Panc1 (cell line): ENCODE data around the gene ZFR2. TPM values are rescaled to one million over a fixed set of nuclear protein-coding genes. Genes with fewer than 3 reads are reported as not detected.

ENCODE experiments used
- ATAC-seq: fragments of 200-7000 bp; cut with Tn5 transposase; 2 replicates; pipeline ENCODE4 v1.9.1; 2020; ENCODE audit warnings: mild to moderate bottlenecking, moderate library complexity
- BruUV-seq: library from RNA; stranded (reverse); fragments of 400-500 nt; replicated peaks from 2 replicates; lab custom pipeline; 2021; lab: Mats Ljungman, UMichigan
- CTCF ChIA-PET: fragments of 300-600 bp; sonication (Branson Sonifier 250); formaldehyde crosslinking; loops from one replicate; lab custom pipeline; 2022; ENCODE audit warnings: antibody characterized with exemption; lab: Charles Lee
- POLR2A ChIA-PET: fragments of 300-600 bp; sonication (Branson Sonifier 250); formaldehyde crosslinking; loops from one replicate; lab custom pipeline; 2022; ENCODE audit warnings: antibody characterized with exemption; lab: Charles Lee
- DNase-seq: peaks from one replicate; pipeline ENCODE4 v3.0.0-alpha.2; 2010; ENCODE audit warnings: low read depth, low spot score
- H3K27ac ChIP-seq: 2 replicates; pipeline ENCODE4 v1.5.1; 2011; ENCODE audit warnings: mild to moderate bottlenecking, low read length, inconsistent platforms
- H3K27me3 ChIP-seq: fragments of 200-500 bp; sonication (Bioruptor generic); 2 replicates; pipeline ENCODE4 v1.6.0; 2014; ENCODE audit warnings: low read length, inconsistent platforms; ENCODE audit not compliant: control insufficient read depth, insufficient read depth
- H3K36me3 ChIP-seq: fragments of 200-500 bp; sonication (Bioruptor generic); 2 replicates; pipeline ENCODE4 v1.5.1; 2014; ENCODE audit warnings: inconsistent platforms, mild to moderate bottlenecking, low read length, moderate library complexity; ENCODE audit not compliant: control insufficient read depth, insufficient read depth
- H3K4me1 ChIP-seq: 2 replicates; pipeline ENCODE4 v1.5.1; 2011; ENCODE audit warnings: inconsistent platforms, mild to moderate bottlenecking, low read length, moderate library complexity; ENCODE audit not compliant: control insufficient read depth, insufficient read depth
- H3K4me3 ChIP-seq, 2 experiments: 2 replicates each; pipeline ENCODE4 v1.5.1; 2011 to 2012; ENCODE audit warnings: low read depth in 2 of 2, low read length in 2 of 2, mild to moderate bottlenecking in 2 of 2, inconsistent platforms in 1 of 2, moderate library complexity in 1 of 2
- H3K9me3 ChIP-seq: fragments of 200-500 bp; sonication (Bioruptor generic); 2 replicates; pipeline ENCODE4 v1.5.1; 2014; ENCODE audit warnings: low read depth, mild to moderate bottlenecking, inconsistent platforms, low read length, moderate library complexity; ENCODE audit not compliant: control insufficient read depth, insufficient read depth
- POLR2AphosphoS5 ChIP-seq: IDR thresholded peaks from 2 replicates; pipeline ENCODE4 v1.6.1; 2012; ENCODE audit warnings: mild to moderate bottlenecking, low read depth, low read length, moderate library complexity
- SIN3A ChIP-seq: IDR thresholded peaks from 2 replicates; pipeline ENCODE4 v1.6.1; 2012; ENCODE audit warnings: low read depth, mild to moderate bottlenecking, low read length, moderate library complexity, borderline replicate concordance; ENCODE audit not compliant: insufficient read depth
- TCF7L2 ChIP-seq: IDR thresholded peaks from 2 replicates; pipeline ENCODE4 v1.6.1; 2011; ENCODE audit warnings: mild to moderate bottlenecking, low read depth, low read length, inconsistent platforms
- in situ Hi-C: cut with HindIII; loops from 2 replicates; pipeline ENCODE4 v1.10.0; 2016; ENCODE audit warnings: low sequenced_read_pairs, low pct_unique_long_range_greater_than_20kb
- intact Hi-C: fragments of 100-400 bp; cut with micrococcal nuclease; formaldehyde crosslinking; loops from one replicate; pipeline ENCODE4 v1.10.0; 2022; ENCODE audit not compliant: unreplicated experiment
- total RNA-seq: library from RNA; stranded (reverse); gene quantifications from one replicate; pipeline ENCODE4 v1.2.1, GENCODE V29; 2021; ENCODE audit not compliant: unreplicated experiment
- TF ChIP-seq, protein P1 (sequence below), 2 experiments: IDR thresholded peaks; 2 replicates each; pipeline ENCODE4 v1.6.1; 2011 to 2012; ENCODE audit warnings: low read depth in 2 of 2, control low read depth in 1 of 2, low read length in 1 of 2, mild to moderate bottlenecking in 1 of 2, moderate library complexity in 1 of 2; ENCODE audit not compliant: insufficient read depth in 1 of 2
- TF ChIP-seq, protein P2 (sequence below): fragments of 450-650 bp; IDR thresholded peaks from 2 replicates; pipeline ENCODE4 v1.5.1; 2017; ENCODE audit warnings: mild to moderate bottlenecking

Gene ZFR2
- total RNA-seq, 1 experiment from 2014 or later: 0.74 TPM

DNA sequence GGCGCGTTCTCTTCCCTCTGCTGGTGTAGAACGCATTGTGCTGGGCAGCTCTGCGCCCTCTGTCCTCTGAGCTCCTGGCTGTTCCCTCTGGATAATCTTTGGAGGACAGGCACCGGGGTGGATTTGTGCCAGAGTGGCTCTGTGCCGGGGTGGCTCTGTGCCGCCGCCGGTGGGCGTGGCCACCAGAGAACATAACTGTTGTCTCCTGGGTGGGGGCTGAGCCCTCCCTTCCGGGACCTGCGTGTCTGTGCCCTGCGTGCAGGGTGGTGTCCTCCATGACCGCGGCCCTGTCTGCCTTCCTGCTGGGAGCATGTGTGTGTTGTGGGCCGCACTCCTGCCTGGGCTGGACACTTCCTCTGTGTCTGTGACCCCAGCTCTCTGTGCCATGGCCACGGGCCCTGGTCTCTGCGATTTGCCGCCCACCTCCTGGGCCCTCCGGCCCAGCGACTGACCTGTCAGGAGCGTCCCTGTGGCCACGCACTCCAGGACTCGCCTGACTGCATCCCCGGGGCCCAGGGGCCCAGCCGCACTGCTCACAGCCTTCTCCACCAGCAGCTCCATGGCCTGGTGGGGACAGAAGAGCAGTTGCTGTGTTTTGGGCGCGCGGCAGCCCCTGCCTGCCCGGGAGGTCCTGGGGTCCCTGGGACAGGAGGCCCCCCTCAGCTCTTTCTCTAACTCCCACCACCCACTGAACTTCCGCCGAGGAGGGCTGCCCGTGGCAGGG is 60.3 kb downstream of the ZFR2 start:
- DNase-seq (no peak), ATAC-seq (no peak)
- Histone ChIP-seq H3K9me3 (no peaks in the 10 kb centered on the region), H3K4me3 (no peak overlapping the region), H3K4me1 (no peaks in the 10 kb centered on the region), H3K27me3 (no peaks in the 10 kb centered on the region), H3K36me3 (no peaks in the 10 kb centered on the region), H3K27ac (no peak overlapping the region)
- POLR2A ChIA-PET: no interaction called here
- intact Hi-C loops (no loop called here), in situ Hi-C loops (no loop called here)
- CTCF ChIA-PET: no interaction called here
- BruUV-seq: no TSS peak
- TF ChIP-seq POLR2AphosphoS5 (no peak), SIN3A (no peak), TCF7L2 (no peak)
- TF ChIP-seq, protein P1, sequence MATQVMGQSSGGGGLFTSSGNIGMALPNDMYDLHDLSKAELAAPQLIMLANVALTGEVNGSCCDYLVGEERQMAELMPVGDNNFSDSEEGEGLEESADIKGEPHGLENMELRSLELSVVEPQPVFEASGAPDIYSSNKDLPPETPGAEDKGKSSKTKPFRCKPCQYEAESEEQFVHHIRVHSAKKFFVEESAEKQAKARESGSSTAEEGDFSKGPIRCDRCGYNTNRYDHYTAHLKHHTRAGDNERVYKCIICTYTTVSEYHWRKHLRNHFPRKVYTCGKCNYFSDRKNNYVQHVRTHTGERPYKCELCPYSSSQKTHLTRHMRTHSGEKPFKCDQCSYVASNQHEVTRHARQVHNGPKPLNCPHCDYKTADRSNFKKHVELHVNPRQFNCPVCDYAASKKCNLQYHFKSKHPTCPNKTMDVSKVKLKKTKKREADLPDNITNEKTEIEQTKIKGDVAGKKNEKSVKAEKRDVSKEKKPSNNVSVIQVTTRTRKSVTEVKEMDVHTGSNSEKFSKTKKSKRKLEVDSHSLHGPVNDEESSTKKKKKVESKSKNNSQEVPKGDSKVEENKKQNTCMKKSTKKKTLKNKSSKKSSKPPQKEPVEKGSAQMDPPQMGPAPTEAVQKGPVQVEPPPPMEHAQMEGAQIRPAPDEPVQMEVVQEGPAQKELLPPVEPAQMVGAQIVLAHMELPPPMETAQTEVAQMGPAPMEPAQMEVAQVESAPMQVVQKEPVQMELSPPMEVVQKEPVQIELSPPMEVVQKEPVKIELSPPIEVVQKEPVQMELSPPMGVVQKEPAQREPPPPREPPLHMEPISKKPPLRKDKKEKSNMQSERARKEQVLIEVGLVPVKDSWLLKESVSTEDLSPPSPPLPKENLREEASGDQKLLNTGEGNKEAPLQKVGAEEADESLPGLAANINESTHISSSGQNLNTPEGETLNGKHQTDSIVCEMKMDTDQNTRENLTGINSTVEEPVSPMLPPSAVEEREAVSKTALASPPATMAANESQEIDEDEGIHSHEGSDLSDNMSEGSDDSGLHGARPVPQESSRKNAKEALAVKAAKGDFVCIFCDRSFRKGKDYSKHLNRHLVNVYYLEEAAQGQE (IDR thresholded peaks at IDR 0.05; ENCODE audit: insufficient read depth in 1 of 2, low read depth in 2 of 2, low read length in 1 of 2): no peak
- TF ChIP-seq, protein P2, sequence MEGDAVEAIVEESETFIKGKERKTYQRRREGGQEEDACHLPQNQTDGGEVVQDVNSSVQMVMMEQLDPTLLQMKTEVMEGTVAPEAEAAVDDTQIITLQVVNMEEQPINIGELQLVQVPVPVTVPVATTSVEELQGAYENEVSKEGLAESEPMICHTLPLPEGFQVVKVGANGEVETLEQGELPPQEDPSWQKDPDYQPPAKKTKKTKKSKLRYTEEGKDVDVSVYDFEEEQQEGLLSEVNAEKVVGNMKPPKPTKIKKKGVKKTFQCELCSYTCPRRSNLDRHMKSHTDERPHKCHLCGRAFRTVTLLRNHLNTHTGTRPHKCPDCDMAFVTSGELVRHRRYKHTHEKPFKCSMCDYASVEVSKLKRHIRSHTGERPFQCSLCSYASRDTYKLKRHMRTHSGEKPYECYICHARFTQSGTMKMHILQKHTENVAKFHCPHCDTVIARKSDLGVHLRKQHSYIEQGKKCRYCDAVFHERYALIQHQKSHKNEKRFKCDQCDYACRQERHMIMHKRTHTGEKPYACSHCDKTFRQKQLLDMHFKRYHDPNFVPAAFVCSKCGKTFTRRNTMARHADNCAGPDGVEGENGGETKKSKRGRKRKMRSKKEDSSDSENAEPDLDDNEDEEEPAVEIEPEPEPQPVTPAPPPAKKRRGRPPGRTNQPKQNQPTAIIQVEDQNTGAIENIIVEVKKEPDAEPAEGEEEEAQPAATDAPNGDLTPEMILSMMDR: no peak

DNA sequence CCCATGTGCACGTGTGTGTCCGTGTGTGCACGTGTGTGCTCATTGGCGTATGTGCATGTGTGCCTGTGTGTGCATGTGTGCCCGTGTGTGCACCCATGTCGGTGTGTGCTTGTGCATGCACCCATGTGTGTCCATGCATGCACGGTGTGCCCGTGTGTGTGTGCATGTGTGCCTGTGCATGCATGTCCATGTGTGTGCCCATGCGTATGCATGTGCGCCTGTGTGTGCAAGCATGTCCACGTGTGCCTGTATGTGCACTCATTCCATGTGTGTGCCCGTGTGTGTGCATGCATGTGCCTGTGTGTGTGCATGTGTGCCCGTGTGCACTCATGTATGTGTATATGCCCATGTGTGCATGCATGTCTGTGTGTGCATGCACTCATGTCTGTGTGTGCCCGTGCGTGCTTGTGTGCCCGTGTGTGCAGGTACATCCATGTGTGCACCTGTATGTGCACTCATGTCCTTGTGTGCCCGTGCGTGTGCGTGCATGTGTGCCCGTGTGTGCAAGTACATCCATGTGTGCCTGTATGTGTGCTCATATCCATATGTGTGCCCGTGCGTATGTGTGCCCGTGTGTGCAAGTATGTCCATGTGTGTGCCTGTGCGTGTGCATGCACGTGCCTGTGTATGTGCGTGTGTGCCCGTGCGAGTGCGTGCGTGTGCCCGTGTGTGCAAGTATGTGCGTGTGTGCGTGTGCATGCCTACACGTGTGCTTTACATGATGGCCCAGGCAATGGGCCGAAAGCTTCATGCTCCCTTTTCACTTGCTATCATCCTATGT is 61.1 kb downstream of the ZFR2 start:
- intact Hi-C loops: no loop called here
- Histone ChIP-seq H3K9me3 (no peaks in the 10 kb centered on the region), H3K27ac (no peak overlapping the region), H3K36me3 (no peaks in the 10 kb centered on the region), H3K4me1 (no peaks in the 10 kb centered on the region), H3K4me3 (no peak overlapping the region), H3K27me3 (no peaks in the 10 kb centered on the region)
- no TSS peak for BruUV-seq
- ChIA-PET CTCF (no interaction called here), POLR2A (no interaction called here)
- TF ChIP-seq, protein P1 (IDR thresholded peaks at IDR 0.05; ENCODE audit: insufficient read depth in 1 of 2, low read depth in 2 of 2, low read length in 1 of 2): no peak
- no peak for TF ChIP-seq TCF7L2
- TF ChIP-seq, protein P2: no peak
- no peak for TF ChIP-seq SIN3A
- no peak for ATAC-seq
- no peak for DNase-seq
- in situ Hi-C loops: no loop called here
